22Rv1 (cell line): ENCODE data around the gene CDK6.

Source experiments
- CTCF ChIP-seq: fragments of 450-650 bp; IDR thresholded peaks from 2 replicates; pipeline ENCODE4 v1.5.1; 2017; ENCODE audit warnings: mild to moderate bottlenecking
- ZFX ChIP-seq: fragments of 450-650 bp; IDR thresholded peaks from 2 replicates; pipeline ENCODE4 v1.6.1; 2017; ENCODE audit warnings: antibody characterized with exemption, borderline replicate concordance

GRCh38 chr7:92824901-92825480, 11.4 kb downstream of the CDK6 start:
- TF ChIP-seq CTCF (no peak), ZFX (no peak)
